Measurements from ENCODE around the gene SIPA1L3.

Gene SIPA1L3

DNA sequence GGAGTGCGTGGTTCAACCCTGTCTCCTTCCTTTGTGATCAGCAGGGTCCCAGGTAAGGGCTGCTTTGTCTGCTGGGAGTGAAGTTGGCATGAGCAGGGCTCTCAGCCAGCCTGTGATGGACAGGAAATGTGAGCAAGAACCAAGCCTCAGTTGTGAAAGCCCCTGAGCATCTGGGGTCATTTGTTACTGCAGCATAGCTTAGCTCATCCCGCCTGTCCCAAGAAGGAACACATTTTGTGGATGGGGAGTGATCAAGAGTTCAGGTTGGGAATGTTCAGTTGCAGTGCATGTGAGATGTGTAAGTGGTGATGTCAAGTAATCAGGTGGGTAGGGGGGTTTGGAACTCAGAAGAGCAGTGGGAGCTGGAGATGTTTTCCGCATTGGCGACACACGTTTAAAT, 164.6 kb downstream of the SIPA1L3 start:
- no peak for DNase-seq

DNA sequence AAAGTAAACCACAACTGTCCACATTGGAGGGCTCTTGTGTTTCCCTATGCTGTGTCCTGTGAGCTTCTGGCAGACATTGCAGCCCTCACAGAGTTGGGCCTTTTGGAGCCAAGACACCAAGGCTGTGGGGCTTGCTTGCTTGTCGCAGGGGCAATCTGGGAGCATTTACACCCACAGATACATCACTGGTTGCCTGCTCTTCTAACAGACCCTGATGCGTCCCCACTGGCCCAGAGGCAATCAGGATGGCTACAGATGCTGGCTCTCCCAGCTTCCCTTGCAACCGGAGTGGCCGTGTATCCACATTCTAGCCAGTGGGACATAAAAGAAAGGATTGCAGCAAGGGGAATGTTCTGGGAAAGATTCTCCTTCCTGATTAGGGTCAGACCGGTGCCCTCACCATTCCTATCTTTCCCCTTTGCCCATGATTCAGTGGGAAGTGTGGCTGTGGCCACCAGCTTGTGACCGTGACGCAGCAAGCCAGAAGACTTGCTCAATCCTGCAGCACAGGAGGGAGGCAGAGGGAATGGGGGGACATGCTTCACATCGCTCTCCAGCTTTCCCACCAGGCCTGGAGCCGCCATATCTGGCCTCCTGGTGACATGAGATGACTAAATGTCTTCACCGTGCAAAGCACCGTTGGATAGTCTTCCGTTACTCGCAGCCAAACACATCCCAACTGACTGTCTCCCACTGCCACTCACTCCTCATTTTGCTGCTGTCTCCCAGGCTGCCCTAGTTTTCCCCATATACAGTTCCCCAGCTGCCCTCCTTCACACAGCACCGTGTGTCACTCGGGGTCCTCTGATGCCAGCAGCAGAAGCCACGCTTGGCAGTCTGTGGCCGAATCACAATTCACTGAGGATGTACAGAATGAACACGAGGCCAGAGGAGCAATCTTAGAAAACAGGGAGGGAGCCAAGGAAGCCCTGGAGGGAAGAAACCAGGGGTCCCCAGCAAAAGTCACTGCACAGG, 166.1 kb downstream of the SIPA1L3 start:
- no peak for DNase-seq

DNA sequence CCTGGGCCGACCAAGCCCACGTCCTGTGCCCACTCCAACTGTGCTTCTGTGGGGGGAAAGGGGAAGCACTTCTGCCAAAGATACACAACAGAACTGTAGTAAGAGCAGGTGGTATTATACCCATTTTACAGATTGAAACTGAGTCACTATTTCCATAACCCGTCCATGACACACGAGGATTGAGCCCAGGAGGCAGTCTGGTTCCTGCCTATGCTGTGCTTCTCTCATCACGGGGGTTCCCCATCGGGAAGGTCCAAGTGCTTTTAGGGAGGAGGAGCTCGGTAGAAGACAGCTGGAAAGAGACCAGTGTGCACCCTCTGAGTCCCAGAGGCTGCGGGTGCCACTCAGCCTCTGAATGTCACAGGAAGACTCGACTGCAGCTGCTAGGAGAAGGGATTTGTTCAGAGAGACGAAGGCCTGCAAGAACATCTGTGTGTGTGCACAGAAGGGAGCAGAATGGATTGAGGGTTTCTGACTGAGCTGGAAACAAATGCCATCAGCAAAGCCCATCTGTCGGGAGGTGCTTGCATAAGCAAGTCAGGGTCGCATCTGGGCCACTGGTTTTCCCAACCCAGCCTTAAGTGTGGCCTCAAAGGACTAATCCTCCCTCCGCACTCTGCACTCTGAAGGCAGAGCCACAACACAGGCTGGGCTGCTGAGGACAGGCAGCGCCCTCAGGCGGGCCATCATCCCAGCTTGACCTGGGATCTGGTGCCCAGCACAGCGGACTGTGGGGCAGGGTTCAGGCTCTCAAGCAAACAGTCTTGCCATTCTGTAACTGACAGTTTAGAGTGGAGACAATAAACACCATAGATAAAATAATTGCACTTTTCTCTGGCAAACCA, 167.1 kb downstream of the SIPA1L3 start:
- peak; percentile 74 for DNase-seq

DNA sequence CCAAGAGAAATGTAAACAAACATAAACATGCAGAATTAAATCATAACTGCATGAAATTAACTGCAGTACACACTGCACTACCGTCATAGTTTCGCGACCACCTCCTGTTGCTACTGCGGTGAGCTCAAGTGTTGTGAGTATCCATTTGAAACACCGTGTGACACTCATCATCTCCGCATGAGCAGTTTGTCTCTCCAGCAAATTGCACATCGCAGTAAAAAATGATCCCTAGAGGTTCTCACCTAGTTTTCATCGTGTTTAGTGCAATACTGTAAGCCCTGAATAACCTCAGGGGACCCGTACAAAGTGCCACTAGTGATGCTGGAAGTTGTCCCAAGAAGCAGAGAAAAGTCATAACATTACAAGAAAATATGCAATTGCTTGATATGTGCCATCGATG, 169.3 kb downstream of the SIPA1L3 start:
- DNase-seq: peak; percentile 37

DNA sequence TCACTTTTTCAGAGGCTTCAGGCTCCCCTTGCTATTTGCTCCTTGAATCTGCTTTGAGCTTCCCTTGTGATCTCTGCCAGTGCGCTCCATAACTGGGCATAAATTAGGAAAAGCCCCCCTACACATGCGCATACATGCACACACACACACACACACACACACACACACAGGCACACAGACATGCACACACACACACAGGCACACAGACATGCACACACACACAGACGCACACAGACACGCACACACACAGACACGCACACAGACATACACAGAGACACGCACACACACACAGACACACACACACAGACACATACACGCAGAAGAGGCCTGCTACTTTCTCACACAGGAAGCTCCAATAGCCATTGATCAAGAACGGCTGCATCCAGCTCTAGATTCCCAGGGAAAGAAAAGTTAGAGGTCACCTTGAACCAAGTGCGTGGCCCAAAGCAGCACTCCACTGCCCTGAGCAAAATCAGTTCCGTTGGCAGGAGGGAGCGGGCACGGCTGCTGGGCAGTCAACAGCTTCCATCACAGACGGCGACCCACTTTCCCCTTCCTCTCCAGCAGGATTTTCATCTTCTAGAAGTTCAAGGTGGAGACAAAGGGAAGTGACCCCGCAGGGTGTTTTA, 171.4 kb downstream of the SIPA1L3 start:
- no peak for DNase-seq

DNA sequence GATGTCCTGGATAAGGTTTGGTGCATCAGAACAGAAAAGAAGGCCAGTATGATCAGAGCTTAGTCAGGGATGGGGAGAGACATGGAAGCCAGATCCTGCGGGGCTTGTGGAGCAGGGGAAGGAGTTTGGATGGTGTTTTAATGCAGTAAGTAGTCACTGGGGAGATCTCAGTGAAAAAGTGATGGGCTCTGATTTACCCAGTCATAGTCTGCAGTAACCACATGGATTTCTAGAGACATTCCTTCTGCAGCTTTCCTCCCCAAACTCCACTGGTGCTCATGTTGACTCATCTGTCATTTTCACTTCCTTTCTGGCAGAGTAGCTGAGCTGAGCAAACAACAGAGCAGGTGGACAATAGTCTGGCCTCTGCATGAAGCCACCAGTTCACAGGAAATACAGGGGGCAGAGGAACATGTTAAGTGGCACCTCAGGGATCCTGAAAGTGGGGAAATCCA, 172.9 kb downstream of the SIPA1L3 start:
- peak; percentile 45 for DNase-seq

DNA sequence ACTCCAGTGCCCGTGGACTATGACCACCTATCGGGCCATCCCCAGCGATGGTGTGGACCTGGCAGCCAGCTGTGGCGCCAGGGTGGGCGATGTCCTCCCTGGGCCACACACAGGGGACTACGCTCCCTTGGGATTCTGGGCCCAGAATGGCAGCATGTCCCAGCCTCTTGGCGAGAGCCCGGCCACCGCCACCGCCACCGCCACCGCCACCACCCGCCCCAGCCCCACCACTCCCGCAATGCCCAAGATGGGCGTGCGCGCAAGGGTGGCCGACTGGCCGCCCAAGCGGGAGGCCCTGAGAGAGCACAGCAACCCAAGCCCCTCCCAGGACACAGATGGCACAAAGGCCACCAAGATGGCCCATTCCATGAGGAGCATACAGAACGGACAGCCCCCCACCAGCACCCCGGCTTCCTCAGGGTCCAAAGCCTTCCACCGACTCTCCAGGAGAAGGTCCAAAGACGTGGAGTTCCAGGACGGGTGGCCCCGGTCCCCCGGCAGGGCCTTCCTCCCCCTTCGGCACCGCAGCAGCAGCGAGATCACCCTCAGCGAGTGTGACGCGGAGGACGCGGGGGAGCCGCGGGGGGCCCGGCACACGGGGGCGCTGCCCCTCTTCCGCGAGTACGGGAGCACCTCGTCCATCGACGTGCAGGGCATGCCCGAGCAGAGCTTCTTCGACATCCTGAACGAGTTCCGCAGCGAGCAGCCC, 174.7 kb downstream of the SIPA1L3 start:
- no peak for DNase-seq

DNA sequence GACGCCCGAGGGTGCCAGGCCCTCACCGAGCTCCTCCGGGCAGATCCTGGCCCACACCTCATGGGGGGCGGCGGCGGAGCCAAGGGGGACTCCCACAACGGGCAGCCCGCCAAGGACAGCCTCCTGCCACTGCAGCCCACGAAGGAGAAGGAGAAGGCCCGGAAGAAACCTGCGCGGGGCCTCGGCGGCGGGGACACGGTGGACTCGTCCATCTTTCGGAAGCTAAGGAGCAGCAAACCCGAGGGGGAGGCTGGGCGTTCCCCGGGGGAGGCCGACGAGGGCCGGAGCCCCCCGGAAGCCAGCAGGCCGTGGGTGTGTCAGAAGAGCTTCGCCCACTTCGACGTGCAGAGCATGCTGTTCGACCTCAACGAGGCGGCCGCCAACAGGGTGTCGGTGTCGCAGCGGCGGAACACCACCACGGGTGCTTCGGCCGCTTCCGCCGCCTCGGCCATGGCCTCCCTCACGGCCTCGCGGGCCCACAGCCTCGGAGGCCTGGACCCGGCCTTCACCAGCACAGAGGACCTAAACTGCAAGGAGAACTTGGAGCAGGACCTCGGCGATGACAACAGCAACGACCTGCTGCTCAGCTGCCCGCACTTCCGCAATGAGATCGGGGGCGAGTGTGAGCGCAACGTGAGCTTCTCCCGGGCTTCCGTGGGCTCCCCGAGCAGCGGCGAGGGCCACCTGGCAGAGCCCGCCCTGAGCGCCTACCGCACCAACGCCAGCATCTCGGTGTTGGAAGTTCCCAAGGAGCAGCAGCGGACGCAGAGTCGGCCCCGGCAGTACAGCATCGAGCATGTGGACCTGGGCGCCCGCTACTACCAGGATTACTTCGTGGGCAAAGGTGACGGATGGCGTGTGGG, 175.5 kb downstream of the SIPA1L3 start:
- DNase-seq: no peak

DNA sequence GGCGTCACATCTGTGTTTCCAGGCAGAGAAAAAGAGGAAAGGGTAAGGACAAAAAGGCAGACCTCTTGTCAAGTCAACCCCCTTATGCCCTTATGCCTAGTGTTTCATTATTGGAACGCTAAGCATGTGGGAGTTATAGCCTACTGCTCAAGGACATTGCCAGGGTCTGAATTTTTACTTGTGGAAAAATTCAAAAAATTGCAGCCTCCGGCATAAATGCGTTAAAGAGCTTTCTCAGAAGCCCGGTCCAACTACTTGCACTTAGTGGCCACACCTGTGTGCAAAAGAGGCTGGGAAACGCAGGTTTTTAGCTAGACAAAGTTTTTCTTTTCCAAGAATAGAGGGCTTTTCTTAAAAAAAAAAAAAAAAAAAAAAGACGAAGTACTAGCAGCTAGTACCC, 177.2 kb downstream of the SIPA1L3 start:
- no peak for DNase-seq

DNA sequence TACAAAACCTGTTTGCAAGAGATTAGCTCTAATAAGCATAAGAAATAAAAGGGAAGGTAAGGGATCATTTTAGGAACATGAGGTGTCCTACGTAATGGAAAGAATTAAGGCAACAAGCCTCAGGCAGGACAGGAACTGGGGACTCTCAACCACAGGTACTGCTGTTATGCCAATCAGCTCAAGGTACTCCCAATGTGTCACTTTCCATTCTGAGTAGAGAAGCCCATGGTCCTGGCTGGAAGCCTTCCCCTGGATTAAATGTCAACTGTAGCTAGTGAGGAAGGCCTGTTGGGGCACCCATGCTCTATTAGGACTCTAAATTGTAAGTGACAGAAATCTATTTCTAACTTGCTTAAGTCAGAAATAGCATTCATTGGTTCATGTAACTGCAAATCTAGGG, 182.4 kb downstream of the SIPA1L3 start:
- DNase-seq: no peak

DNA sequence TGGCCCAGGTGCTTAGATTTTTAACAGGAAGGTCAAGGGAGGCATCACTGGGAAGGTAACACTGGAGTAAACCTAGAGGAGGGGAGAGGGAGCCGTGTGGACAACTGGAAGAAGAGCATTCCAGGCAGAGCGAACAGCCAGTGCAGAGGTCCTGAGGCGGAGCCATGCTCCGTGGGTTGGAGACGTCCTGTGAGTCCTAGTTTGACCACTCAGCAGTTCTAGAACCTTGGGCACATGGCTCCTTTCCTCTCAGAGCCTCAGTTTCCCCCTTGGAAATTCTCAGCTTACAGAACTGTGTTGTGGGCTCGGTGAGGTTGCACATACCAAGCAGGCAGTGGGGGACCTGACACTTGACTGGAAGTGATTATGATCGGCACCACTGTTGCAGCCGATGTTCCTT, 186.1 kb downstream of the SIPA1L3 start:
- DNase-seq: no peak

DNA sequence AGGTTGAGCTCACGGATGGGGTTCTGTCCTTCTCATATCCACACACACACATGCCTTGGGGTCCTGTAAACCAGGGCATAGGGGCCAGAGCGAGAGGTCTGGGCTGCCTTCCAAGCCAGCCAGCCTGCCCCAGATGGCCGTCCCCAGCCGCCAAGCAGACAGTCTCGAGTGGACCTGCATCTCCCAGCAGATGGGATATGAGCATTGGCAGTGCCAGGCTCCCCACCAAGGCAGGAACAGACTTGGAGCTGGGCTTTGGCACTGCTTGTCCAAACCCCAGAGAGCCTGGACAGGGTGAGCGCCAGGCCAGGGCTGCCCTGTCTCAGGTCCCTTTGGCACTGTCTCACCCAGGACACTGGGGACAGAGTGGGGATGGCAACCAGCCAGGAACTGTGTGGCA, 186.6 kb downstream of the SIPA1L3 start:
- no peak for DNase-seq

DNA sequence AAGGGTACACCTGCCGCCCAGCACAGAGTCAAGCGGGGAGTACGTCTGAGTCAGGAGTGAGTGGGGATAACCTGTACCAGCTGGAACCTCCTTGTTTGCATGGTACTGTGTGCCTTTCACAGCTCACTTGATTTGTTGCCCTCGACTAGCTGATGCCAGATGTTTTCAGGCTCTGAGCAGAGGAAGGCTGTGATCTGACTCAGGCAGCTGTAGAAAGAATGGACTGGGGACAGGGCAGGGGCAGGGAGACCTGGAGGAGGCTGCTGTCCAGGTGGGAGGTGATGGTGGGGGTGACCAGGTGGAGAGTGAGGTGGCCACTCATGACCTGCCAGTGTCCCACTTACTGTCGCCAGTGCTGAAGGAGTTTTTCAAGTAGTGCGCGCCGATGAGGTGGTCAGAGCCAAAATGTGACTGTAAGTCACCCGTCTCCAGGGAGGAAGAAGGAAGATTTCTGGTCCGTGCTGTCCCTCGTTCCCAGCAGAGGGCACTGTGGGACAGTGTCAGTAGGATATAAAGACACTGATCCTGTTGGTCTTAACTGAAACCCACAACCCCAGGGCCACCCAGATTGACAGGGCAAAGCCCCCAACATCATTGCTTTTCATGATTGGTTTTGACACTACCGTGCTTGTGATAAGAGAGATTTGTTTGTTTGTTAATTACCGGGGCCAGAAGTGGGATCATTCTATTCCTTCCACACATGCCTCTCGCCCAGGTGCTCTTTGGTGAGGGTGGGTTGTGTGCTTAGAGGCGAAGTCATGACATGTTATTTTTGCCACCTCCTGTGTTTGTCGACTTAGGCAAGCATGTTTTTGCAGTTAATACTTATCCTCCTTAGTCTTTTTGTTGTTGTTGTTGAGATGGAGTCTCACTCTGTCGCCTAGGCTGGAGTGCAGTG, 188.7 kb downstream of the SIPA1L3 start:
- peak; percentile 96 for DNase-seq

DNA sequence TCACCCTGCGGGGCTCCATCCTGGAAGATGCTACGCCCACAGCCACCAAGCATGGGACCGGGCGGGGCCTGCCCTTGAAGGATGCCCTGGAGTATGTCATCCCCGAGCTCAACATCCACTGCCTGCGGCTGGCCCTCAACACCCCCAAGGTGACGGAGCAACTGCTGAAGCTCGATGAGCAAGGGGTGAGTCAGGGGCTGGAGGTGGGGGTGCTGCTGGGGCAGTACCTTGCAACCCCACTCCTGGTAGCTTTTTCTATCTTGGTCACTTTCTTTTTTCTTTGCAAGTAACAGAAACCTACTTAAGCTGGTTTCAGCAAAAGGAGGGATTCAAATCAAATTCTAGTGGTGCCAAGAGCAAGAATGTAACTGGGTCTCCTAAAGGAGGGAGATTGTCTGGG, 193.0 kb downstream of the SIPA1L3 start:
- DNase-seq: no peak

DNA sequence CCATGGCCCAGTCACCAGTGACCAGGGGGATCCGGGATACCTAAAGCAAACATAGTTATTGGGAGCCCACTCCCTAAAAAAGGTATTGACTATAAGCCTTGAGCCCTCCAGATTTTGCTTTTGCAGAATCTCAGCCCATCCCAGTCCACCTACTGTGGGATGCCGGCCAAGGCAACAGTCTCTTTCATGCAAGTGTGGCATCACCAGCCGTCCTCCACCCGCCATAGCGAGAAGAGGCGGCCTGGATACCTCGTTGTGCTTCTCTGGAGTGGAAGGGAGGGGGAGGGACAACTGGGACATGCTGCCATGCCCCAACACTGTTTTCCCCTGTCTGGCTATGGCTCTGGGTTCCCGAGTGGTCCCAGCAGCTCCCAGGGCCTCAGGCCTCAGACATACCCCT, 193.6 kb downstream of the SIPA1L3 start:
- DNase-seq: no peak

DNA sequence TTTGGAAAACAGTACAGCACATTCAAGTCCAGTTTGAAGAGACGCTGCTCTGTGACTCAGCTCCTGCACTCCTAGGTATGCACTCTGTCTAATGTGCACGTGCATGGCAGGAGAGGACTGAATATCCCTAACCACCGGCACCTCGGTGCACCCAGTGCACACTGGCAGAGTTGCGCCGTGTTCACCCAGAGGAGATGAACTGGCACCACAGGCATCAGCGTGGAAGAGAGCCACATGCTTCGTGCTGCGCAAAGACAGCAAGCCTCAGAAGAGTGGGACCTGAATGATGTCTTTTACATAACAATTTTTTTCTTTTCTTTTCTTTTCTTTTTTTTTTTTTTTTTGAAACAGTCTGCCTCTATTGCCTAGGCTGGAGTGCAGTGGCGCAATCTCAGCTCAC, 194.7 kb downstream of the SIPA1L3 start:
- DNase-seq: no peak

DNA sequence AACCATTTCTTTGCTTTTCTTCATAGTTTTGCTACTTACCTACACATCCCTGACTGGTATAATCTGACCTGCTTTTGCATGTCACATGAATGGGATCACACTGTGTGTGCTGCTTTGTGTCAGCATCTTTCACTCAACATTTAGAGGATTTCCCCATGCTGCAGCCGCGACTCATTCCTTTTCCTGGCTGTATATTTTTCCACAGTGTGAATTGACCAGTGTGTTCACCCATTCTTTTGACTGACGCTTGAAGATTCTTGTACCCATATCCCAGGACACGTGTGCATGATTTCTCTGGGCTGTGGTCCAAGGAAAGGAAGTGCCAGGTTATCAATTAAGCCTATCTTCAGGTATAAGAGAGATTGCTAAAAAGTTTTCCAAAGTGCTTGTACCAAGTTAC, 198.6 kb downstream of the SIPA1L3 start:
- no peak for DNase-seq

DNA sequence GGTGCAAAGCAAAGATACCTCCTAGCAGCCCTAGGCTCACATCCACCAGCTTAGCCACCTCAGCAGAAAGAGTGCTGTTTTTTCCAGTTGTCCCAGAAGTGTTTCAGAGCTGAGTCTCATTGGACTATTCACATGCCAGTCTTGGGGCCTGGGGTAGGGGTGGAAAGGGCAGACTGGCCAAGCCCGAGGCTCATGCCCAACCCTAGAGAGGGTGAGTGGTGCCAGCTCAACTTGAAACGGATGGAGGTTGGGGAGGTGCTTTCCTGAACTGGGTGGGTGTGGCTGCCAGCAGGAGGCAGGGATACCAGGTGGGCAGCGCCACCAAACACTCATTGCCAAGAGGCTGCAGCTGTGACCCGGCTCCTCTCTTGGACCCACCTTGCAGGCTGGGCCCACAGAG, 200.1 kb downstream of the SIPA1L3 start:
- no peak for DNase-seq

DNA sequence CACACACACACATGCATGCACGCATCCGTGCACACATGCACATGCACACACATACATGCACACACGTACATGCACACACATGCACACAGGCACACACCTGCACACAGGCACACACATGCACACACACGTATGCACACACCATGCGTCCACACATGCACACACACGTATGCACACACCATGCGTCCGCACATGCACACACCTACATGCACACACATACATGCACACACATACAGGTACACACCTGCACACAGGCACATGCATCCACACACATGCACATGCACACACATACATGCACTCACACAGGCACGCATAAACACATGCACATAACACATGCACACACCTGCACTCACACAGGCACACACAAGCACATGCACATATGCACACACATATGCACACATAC, 204.9 kb downstream of the SIPA1L3 start:
- DNase-seq: no peak

DNA sequence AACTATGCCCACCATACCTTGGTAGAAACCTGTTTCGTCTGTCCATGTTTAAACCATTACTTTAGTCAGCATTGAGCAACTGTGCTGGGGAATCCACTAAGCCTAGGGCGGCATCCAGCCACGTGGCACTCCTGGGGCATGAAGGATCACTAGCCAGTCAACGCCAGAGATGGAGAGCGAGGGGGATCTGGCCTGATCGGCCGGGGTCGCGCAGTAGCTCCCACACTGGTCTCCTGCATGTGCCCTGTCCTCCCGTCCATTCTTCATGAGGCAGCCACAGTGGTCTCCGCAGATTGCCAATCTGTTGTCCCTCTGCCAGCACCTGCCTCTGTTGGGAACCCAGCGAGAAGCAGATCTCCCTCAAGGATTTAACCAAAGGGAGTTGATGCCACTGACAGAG, 207.6 kb downstream of the SIPA1L3 start:
- DNase-seq: no peak

Data from NCI-H2227 treated with DMSO at 0.1 percent for 48 hours (cell line).